Upper lobe of left lung (tissue), 4 donors: ENCODE results near the gene OPRM1.

Experiments used
- POLR2A ChIP-seq, 4 donors: fragments of 450-650 bp; IDR thresholded peaks; one replicate each; pipeline ENCODE4 v1.5.1; 2016 to 2017; ENCODE audit warnings: antibody characterized with exemption in 4 of 4, mild to moderate bottlenecking in 2 of 4
- POLR2AphosphoS5 ChIP-seq, 2 donors: sonication (generic); formaldehyde crosslinking; IDR thresholded peaks; one replicate each; pipeline ENCODE4 v1.5.1; 2017; ENCODE audit warnings: antibody characterized with exemption in 2 of 2
- TF ChIP-seq, protein P1 (sequence below), 6 experiments: fragments of 450-650 bp in 4 of 6; fragments of 200-600 bp in 2 of 6; sonication (generic) in 2 of 6; IDR thresholded peaks; one replicate each; pipeline ENCODE4 v1.5.1; 2016 to 2019; ENCODE audit warnings: antibody characterized with exemption in 6 of 6

- TF ChIP-seq, protein P1, sequence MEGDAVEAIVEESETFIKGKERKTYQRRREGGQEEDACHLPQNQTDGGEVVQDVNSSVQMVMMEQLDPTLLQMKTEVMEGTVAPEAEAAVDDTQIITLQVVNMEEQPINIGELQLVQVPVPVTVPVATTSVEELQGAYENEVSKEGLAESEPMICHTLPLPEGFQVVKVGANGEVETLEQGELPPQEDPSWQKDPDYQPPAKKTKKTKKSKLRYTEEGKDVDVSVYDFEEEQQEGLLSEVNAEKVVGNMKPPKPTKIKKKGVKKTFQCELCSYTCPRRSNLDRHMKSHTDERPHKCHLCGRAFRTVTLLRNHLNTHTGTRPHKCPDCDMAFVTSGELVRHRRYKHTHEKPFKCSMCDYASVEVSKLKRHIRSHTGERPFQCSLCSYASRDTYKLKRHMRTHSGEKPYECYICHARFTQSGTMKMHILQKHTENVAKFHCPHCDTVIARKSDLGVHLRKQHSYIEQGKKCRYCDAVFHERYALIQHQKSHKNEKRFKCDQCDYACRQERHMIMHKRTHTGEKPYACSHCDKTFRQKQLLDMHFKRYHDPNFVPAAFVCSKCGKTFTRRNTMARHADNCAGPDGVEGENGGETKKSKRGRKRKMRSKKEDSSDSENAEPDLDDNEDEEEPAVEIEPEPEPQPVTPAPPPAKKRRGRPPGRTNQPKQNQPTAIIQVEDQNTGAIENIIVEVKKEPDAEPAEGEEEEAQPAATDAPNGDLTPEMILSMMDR (IDR thresholded peaks at IDR 0.05) = no peak
- no peak for TF ChIP-seq POLR2A (IDR thresholded peaks at IDR 0.05)
- no peak for TF ChIP-seq POLR2AphosphoS5 (IDR thresholded peaks at IDR 0.05)
Measured at GRCh38 chr6:154053141-154053540, 14.1 kb downstream of the OPRM1 start.
